Heart left ventricle (tissue), 13 donors: ENCODE measurements around the gene CLEC4M.

Source experiments
- CTCF ChIP-seq, 12 donors: fragments of 200-600 bp; sonication (generic) in 4 of 12; IDR thresholded peaks; one replicate each; pipeline versions ENCODE4 v1.5.0 to v1.8.0; 2018 to 2022; ENCODE audit warnings: antibody characterized with exemption in 12 of 12, mild to moderate bottlenecking in 5 of 12
- POLR2A ChIP-seq, 2 donors: fragments of 450-650 bp; IDR thresholded peaks; one replicate each; pipeline ENCODE4 v1.6.1; 2017; ENCODE audit warnings: antibody characterized with exemption in 2 of 2, mild to moderate bottlenecking in 2 of 2, moderate library complexity in 2 of 2
- donor health status: ischemic (EF 13 %, LVEDD 7.1; RV severe dilation, severe dysfunction).
- donor health status: DM: no; HTN: yes; CAD: no.
- donor health status: DM: no; HTN: no; CAD: no.
- donor health status: ischemic (EF 25% LVEDD 6.9; RV normal size, moderate dysfunction).
- donor health status: ischemic (EF 25% LVEDD 5.7; RV mildly dilated, moderate dysfunction).
- donor health status: ischemic (EF 35%, LVEDD 5.7; RV mildly dilated, moderate dysfunction).
- donor health status: nonischemic (EF 11% LVEDD 7.7; RV severe dilation, severe dysfunction).
- donor health status: DM: yes; HTN: yes; CAD: no.
- donor health status: PGD.
- donor health status: ischemic (EF 29% LVEDD 5.4; RV normal size, mild dysfunction).
- donor health status: nonischemic (EF 23%, LVEDD 6.1; RV moderate dilation, normal function).

- no peak for TF ChIP-seq POLR2A (IDR thresholded peaks at IDR 0.05)
- no peak for TF ChIP-seq CTCF (IDR thresholded peaks at IDR 0.05)
These were observed 15.8 kb upstream of the CLEC4M start, which contains the start of gene CD209 for GRCh38 chr19:7746903-7747884.
